Breast epithelium (tissue), 4 donors: ENCODE data around the gene MSN. TPM values are rescaled to one million over a fixed set of nuclear protein-coding genes. Genes with fewer than 3 reads are reported as not detected.

Experiments
- DNase-seq, 2 donors: peaks; one replicate each; pipeline ENCODE4 v3.0.0-alpha.2; 2019; ENCODE audit warnings: low spot score in 2 of 2
- H3K27ac ChIP-seq, 2 donors: fragments of 200-600 bp; sonication (generic) in 1 of 2; one replicate each; pipeline ENCODE4 v1.5.1; 2016 to 2019; ENCODE audit warnings: mild to moderate bottlenecking in 1 of 2
- H3K27me3 ChIP-seq, 2 donors: fragments of 200-600 bp; sonication (generic) in 1 of 2; one replicate each; pipeline versions ENCODE4 v1.5.1 to v1.6.0; 2017 to 2019; ENCODE audit warnings: control low read depth in 1 of 2, mild to moderate bottlenecking in 1 of 2
- H3K36me3 ChIP-seq: fragments of 200-600 bp; one replicate; pipeline ENCODE4 v1.5.1; 2019
- H3K4me1 ChIP-seq, 2 donors: fragments of 200-600 bp; sonication (generic); one replicate each; pipeline ENCODE4 v1.5.1; 2016 to 2019; ENCODE audit warnings: control low read depth in 1 of 2
- H3K4me3 ChIP-seq, 3 donors: fragments of 200-600 bp; sonication (generic); 1 replicate in 2 of 3; 2 replicates in 1 of 3; pipeline ENCODE4 v1.5.1; 2016 to 2019; ENCODE audit warnings: mild to moderate bottlenecking in 3 of 3, moderate library complexity in 2 of 3
- H3K9me3 ChIP-seq, 2 donors: fragments of 200-600 bp; sonication (generic) in 1 of 2; one replicate each; pipeline ENCODE4 v1.5.1; 2016 to 2019; ENCODE audit warnings: control low read depth in 1 of 2
- CTCF ChIP-seq, 3 donors: fragments of 450-650 bp; IDR thresholded peaks; one replicate each; pipeline ENCODE4 v1.5.1; 2016 to 2017; ENCODE audit warnings: antibody characterized with exemption in 3 of 3, mild to moderate bottlenecking in 3 of 3, moderate library complexity in 3 of 3
- POLR2A ChIP-seq: fragments of 450-650 bp; IDR thresholded peaks from one replicate; pipeline ENCODE4 v1.6.1; 2016; ENCODE audit warnings: antibody characterized with exemption, mild to moderate bottlenecking, moderate library complexity
- POLR2AphosphoS5 ChIP-seq, 3 donors: sonication (generic); formaldehyde crosslinking; IDR thresholded peaks; one replicate each; pipeline ENCODE4 v1.6.1; 2017; ENCODE audit warnings: antibody characterized with exemption in 3 of 3
- intact Hi-C: fragments of 100-400 bp; cut with DNase I; formaldehyde crosslinking; loops from one replicate; pipeline ENCODE4 v1.15.1; 2023; ENCODE audit warnings: low total_unique reads
- total RNA-seq, 3 donors: library from RNA; depleted of rRNA; stranded (reverse); fragments of >200 nt; gene quantifications; one replicate each; pipeline ENCODE4 v1.1.0, GENCODE V29; 2016

MSN gene
- total RNA-seq, 3 donors from 2014 or later, result 132 to 190 (median 182) TPM

DNA sequence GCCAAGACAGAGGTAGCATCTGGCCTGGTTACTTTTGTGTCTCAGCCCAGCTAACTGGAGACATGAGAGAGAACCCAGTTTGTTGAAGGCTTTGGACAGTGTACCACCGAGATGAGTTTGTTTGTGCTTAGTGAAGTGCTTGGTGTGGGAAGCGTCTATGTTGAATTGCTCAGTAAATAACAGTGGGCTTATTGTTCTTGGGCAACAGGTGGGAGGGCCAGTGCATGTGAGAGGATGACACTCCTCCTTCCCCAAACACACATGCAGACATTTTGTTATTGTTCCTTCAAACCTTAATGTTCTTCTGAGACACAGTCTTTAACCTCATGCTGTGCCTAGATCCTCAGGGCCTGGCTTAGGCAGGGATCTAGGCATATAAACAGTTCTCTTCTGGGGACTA lies 39.7 kb downstream of the MSN start:
- H3K9me3 ChIP-seq, result no peaks in the 10 kb centered on the region
- no peak overlapping the region for H3K4me3 ChIP-seq
- no peak for DNase-seq
- TF ChIP-seq POLR2AphosphoS5 (IDR thresholded peaks at IDR 0.05), result no peak
- no peak for TF ChIP-seq CTCF (IDR thresholded peaks at IDR 0.05)
- TF ChIP-seq POLR2A, result no peak
- H3K27ac ChIP-seq, result peak overlapping the region; percentile 84 to 89
- peaks cover 0 to 7% of the 10 kb centered on the region in 2 donors for H3K4me1 ChIP-seq
- H3K36me3 ChIP-seq, result no peaks in the 10 kb centered on the region
- intact Hi-C loops, result no loop called here
- H3K27me3 ChIP-seq, result peaks cover 0 to 3% of the 10 kb centered on the region in 2 donors

GRCh38 chrX:65712005-65712806 lies 44.8 kb downstream of the MSN start:
- intact Hi-C loops, result no loop called here
- no peak for DNase-seq
- no peak for TF ChIP-seq POLR2A
- TF ChIP-seq POLR2AphosphoS5 (IDR thresholded peaks at IDR 0.05), result no peak
- Histone ChIP-seq H3K4me3 (no peak overlapping the region), H3K27me3 (peaks cover 0 to under 1% of the 10 kb centered on the region in 2 donors), H3K27ac (no peak overlapping the region), H3K4me1 (peaks cover 0 to under 1% of the 10 kb centered on the region in 2 donors), H3K36me3 (no peaks in the 10 kb centered on the region), H3K9me3 (no peaks in the 10 kb centered on the region)

DNA sequence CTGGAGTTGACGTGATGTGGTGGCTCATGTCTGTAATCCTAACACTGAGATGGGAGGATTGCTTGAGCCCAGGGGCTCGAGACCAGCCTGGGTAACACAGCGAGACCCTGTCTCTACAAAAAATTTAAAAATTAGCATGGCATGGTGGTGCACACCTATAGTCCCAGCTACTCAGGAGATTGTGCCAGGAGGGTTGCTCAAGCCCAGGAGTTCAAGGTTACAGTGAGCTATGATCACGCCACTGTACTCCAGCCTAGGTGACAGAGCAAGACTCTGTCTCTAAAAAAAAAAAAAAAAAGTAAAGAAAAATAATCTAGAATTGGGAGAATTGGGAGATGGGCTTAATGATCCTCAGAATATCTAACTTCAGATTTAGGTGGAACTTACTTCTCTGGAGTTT lies 51.1 kb downstream of the MSN start:
- no peaks in the 10 kb centered on the region for H3K9me3 ChIP-seq
- H3K27me3 ChIP-seq, result peaks cover 0 to 8% of the 10 kb centered on the region in 2 donors
- no peak overlapping the region for H3K4me3 ChIP-seq
- TF ChIP-seq POLR2AphosphoS5 (IDR thresholded peaks at IDR 0.05), result no peak
- TF ChIP-seq CTCF (IDR thresholded peaks at IDR 0.05), result no peak
- no peak for TF ChIP-seq POLR2A
- no peak overlapping the region for H3K27ac ChIP-seq
- H3K4me1 ChIP-seq, result no peaks in the 10 kb centered on the region
- no peaks in the 10 kb centered on the region for H3K36me3 ChIP-seq
- DNase-seq, result no peak
- intact Hi-C loops, result no loop called here

DNA sequence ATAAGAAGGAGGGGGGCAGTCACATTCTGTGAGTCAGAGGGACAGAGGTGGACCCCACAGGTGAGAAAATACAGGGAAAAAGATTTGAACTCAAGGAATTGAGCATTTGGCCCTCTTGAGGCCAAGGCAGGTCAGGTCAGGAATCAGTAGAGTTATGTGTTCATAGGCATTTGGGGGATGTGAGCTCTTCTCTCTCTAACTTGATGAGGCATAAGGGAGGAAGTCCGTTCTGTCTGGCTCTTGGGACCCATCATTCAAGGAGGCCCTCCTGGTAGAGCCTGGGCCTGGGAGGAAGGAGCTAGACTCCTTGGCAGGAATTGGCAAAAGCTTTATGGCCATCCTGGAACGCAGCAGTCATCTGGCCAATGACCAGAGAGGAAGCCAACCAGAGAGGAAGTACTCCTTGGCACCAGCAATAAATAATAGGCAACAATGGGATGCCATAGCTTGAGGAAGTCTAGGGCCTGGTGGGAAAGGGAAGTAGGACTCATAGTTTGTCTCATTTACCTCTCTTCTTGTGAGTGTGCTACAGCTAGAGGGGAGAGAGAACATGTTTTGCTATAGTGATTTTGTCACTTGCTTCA lies 53.0 kb downstream of the MSN start:
- Histone ChIP-seq H3K4me1 (no peaks in the 10 kb centered on the region), H3K9me3 (peaks cover 0 to 7% of the 10 kb centered on the region in 2 donors), H3K36me3 (no peaks in the 10 kb centered on the region), H3K4me3 (no peak overlapping the region), H3K27ac (no peak overlapping the region), H3K27me3 (peaks cover 0 to 13% of the 10 kb centered on the region in 2 donors)
- intact Hi-C loops, result no loop called here
- DNase-seq, result no peak
- no peak for TF ChIP-seq POLR2AphosphoS5 (IDR thresholded peaks at IDR 0.05)
- no peak for TF ChIP-seq CTCF (IDR thresholded peaks at IDR 0.05)

DNA sequence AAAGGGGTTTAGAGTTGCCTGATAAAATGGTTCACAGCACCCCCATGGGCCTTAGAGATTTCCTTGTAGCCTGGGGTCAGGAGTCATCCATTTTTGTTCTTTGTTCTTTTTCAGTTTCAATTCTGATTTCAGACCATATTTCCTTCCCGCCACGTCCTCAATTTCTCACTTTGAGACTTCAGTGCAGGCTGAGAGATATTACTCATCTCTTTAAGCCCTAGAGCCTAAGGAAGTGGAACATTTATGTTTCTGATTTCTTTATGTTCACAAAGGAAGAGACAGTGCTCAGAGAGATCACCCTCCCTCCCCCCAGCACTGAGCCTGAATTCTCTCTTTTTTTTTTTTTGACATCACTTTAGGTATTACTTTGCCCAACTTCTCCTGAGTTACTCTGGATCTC lies 56.3 kb downstream of the MSN start:
- Histone ChIP-seq H3K27ac (no peak overlapping the region), H3K27me3 (peaks cover 0 to 4% of the 10 kb centered on the region in 2 donors), H3K36me3 (no peaks in the 10 kb centered on the region), H3K9me3 (peaks cover 0 to 7% of the 10 kb centered on the region in 2 donors), H3K4me3 (no peak overlapping the region), H3K4me1 (no peaks in the 10 kb centered on the region)
- intact Hi-C loops, result no loop called here
- TF ChIP-seq POLR2AphosphoS5 (IDR thresholded peaks at IDR 0.05) (no peak), POLR2A (no peak), CTCF (IDR thresholded peaks at IDR 0.05) (no peak)
- no peak for DNase-seq
